SU-DHL-6 (cell line): Measurements from ENCODE around the gene FBXL13.

Source experiments
- H2AFZ ChIP-seq: fragments of 200-600 bp; sonication (generic); 2 replicates; pipeline ENCODE4 v1.6.1; 2014; ENCODE audit warnings: low read depth, mild to moderate bottlenecking, moderate library complexity, mixed read lengths, antibody characterized with exemption, low read length; ENCODE audit not compliant: severe bottlenecking
- H3F3A ChIP-seq: fragments of 200-600 bp; shearing (Covaris generic); 2 replicates; pipeline ENCODE4 v1.6.0; 2016; ENCODE audit warnings: antibody characterized with exemption, mild to moderate bottlenecking; ENCODE audit not compliant: insufficient read depth
- H3K27ac ChIP-seq: fragments of 200-600 bp; sonication (generic); 2 replicates; pipeline ENCODE4 v1.5.1; 2016; ENCODE audit warnings: low read depth, mild to moderate bottlenecking, low read length, moderate library complexity, mixed read lengths
- H3K27me3 ChIP-seq: fragments of 200-600 bp; sonication (generic), shearing (Covaris generic); 2 replicates; pipeline ENCODE4 v1.6.0; 2014; ENCODE audit warnings: mild to moderate bottlenecking, low read length
- H3K36me3 ChIP-seq: fragments of 200-600 bp; sonication (generic); 2 replicates; pipeline ENCODE4 v1.6.1; 2014; ENCODE audit warnings: mild to moderate bottlenecking, low read length, mixed read lengths
- H3K4me2 ChIP-seq: fragments of 300-600, 200-600 bp; shearing (Covaris generic), sonication (generic); 2 replicates; pipeline ENCODE4 v1.6.0; 2014; ENCODE audit warnings: low read length, low read depth, mild to moderate bottlenecking; ENCODE audit not compliant: poor library complexity, severe bottlenecking
- H3K4me3 ChIP-seq: fragments of 200-600 bp; sonication (generic); 2 replicates; pipeline ENCODE4 v1.5.1; 2014; ENCODE audit warnings: antibody characterized with exemption, low read length, mild to moderate bottlenecking, mixed read lengths; ENCODE audit not compliant: insufficient read depth, poor library complexity, severe bottlenecking
- H3K79me2 ChIP-seq: fragments of 200-600 bp; sonication (generic); 2 replicates; pipeline ENCODE4 v1.6.1; 2014; ENCODE audit warnings: mild to moderate bottlenecking, low read length, moderate library complexity; ENCODE audit not compliant: insufficient read depth
- H3K9ac ChIP-seq: fragments of 200-600 bp; sonication (generic); 2 replicates; pipeline ENCODE4 v1.7.0; 2014; ENCODE audit warnings: mild to moderate bottlenecking, low read length
- H3K9me2 ChIP-seq: fragments of 200-600 bp; sonication (generic); replicated peaks from 2 replicates; pipeline ENCODE4 v1.6.1; 2014; ENCODE audit warnings: low read length; ENCODE audit not compliant: insufficient read depth
- H3K9me3 ChIP-seq: fragments of 200-600 bp; sonication (generic); 2 replicates; pipeline ENCODE4 v1.6.1; 2014; ENCODE audit warnings: low read length, mixed read lengths; ENCODE audit not compliant: insufficient read depth
- H4K20me1 ChIP-seq: fragments of 200-600 bp; sonication (generic); 2 replicates; pipeline ENCODE4 v1.6.1; 2014; ENCODE audit warnings: low read depth, mild to moderate bottlenecking, antibody characterized with exemption, low read length, moderate library complexity, mixed read lengths
- EZH2phosphoT487 ChIP-seq: fragments of 200-600 bp; sonication (generic), shearing (Covaris generic); conservative IDR thresholded peaks from 2 replicates; pipeline ENCODE4 v1.6.1; 2018; ENCODE audit warnings: mild to moderate bottlenecking, antibody characterized with exemption, low read length, moderate library complexity, mixed read lengths
- TF ChIP-seq, protein P1 (sequence below): fragments of 200-600 bp; sonication (generic); IDR thresholded peaks from one replicate; pipeline ENCODE4 v1.5.1; 2017; ENCODE audit warnings: antibody characterized with exemption, mild to moderate bottlenecking, low read length, moderate library complexity; ENCODE audit not compliant: insufficient read depth, poor library complexity, severe bottlenecking

Gene FBXL13

DNA sequence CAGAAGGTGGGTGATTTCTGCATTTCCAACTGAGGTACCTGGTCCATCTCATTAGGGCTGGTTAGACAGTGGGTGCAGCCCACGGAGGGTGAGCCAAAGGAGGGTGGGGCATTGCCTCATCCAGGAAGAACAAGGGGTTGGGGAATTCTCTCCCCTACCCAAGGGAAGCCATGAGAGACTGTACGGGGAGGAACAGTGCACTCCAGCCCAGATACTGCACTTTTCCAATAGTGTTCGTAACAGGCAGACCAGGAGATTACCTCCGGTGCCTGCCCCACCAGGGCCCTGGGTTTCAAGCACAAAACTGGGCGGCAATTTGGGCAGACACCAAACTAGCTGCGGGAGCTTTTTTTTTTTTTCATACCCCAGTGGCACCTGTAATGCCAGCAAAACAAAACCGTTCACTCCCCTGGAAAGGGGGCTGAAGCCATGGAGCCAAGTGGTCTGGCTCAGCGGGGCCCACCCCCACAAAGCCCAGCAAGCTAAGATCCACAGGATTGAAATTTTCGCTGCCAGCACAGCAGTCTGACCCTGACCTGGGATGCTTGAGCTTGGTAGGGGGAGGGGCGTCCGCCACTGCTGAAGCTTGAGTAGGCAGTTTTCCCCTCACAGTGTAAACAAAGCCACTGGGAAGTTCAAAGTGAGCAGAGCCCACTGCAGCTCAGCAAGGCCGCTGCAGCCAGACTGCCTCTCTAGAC, 31.6 kb upstream of the FBXL13 start:
- Histone ChIP-seq H3K79me2 (no peaks in the 10 kb centered on the region), H3K9ac (no peak overlapping the region), H3K36me3 (peaks cover 11% of the 10 kb centered on the region; the same call in 1 of the 2 replicates), H3K27me3 (no peaks in the 10 kb centered on the region), H3K9me2 (no peaks in the 10 kb centered on the region), H2AFZ (no peak overlapping the region), H3K4me2 (no peak overlapping the region), H3K27ac (no peak overlapping the region), H3K9me3 (no peaks in the 10 kb centered on the region), H4K20me1 (no peaks in the 10 kb centered on the region), H3F3A (no peaks in the 10 kb centered on the region), H3K4me3 (no peak overlapping the region)
- TF ChIP-seq, protein P1, sequence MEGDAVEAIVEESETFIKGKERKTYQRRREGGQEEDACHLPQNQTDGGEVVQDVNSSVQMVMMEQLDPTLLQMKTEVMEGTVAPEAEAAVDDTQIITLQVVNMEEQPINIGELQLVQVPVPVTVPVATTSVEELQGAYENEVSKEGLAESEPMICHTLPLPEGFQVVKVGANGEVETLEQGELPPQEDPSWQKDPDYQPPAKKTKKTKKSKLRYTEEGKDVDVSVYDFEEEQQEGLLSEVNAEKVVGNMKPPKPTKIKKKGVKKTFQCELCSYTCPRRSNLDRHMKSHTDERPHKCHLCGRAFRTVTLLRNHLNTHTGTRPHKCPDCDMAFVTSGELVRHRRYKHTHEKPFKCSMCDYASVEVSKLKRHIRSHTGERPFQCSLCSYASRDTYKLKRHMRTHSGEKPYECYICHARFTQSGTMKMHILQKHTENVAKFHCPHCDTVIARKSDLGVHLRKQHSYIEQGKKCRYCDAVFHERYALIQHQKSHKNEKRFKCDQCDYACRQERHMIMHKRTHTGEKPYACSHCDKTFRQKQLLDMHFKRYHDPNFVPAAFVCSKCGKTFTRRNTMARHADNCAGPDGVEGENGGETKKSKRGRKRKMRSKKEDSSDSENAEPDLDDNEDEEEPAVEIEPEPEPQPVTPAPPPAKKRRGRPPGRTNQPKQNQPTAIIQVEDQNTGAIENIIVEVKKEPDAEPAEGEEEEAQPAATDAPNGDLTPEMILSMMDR, result no peak
- TF ChIP-seq EZH2phosphoT487, result no peak

DNA sequence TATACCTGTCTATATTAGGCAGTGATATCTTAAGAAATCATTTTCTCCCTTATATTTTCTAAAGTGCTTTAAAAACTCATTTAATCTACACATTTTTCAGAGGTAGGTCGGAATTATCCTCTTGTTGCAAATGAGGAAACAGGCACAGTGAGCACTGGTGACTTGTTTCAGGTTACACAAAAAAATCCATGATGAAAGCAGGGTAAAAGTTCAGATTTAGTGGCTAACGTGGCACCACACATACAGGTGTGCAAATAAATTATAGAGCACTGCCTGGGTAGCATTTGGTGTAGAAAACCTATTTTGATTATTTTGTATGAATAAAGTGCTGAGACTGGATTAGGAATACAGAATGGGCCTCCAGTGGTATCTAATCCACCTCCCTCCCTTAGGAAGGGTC, 26.9 kb upstream of the FBXL13 start:
- TF ChIP-seq EZH2phosphoT487, result no peak
- TF ChIP-seq, protein P1, result no peak
- Histone ChIP-seq H3K4me2 (no peak overlapping the region), H3K4me3 (no peak overlapping the region), H3K79me2 (no peaks in the 10 kb centered on the region), H4K20me1 (no peaks in the 10 kb centered on the region), H3F3A (no peaks in the 10 kb centered on the region), H3K36me3 (peaks cover 13% of the 10 kb centered on the region; the same call in 1 of the 2 replicates), H3K27me3 (no peaks in the 10 kb centered on the region), H3K9me3 (no peaks in the 10 kb centered on the region), H2AFZ (no peak overlapping the region), H3K9ac (no peak overlapping the region), H3K9me2 (no peaks in the 10 kb centered on the region), H3K27ac (no peak overlapping the region)

DNA sequence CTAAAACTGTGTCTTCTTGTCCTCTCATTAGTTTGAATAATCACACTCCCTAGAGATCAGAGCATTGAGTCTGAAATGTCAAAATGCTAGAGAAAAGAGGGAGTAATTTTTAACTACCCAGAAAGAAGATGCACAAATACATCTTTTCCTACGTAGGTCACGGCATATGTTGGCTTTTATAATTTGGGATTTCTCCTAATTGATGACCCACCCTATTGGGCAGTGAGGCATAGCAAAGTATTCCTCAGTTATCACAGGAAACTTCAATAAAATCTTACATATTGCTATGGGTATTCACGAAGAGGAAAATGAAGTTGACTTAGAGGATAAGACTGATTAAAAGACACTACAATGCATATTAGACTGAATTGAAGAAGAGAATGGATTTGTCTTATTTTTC, 25.8 kb upstream of the FBXL13 start:
- Histone ChIP-seq H3K9me2 (no peaks in the 10 kb centered on the region), H3K4me2 (no peak overlapping the region), H3K36me3 (peaks cover 13% of the 10 kb centered on the region; the same call in 1 of the 2 replicates), H3F3A (no peaks in the 10 kb centered on the region), H2AFZ (no peak overlapping the region), H4K20me1 (no peaks in the 10 kb centered on the region), H3K9me3 (no peaks in the 10 kb centered on the region), H3K27ac (no peak overlapping the region), H3K4me3 (no peak overlapping the region), H3K9ac (no peak overlapping the region), H3K79me2 (no peaks in the 10 kb centered on the region), H3K27me3 (no peaks in the 10 kb centered on the region)
- no peak for TF ChIP-seq EZH2phosphoT487
- TF ChIP-seq, protein P1, result no peak
